Fibroblast of skin of left biceps (primary cell): ENCODE measurements around the gene DMRTB1.
"Not testable (repeated sequence)": the region's sequence is repeated elsewhere in the genome, so short reads cannot be mapped to it uniquely, and the experiment has no call there.

Experiments
- DNase-seq, 2 experiments: peaks; one replicate each; pipeline ENCODE4 v3.0.0-alpha.2; 2013; ENCODE audit warnings: low read depth in 2 of 2

DMRTB1 gene

GRCh38 chr1:53459321-53460175, at the start of gene DMRTB1:
Gene DMRTB1, plus strand, starts transcription at chr1:53459399. Its CDS starts 55 bp downstream, at chr1:53459454.
- DNase-seq: no peak

- no peak for DNase-seq
These were observed 49.5 kb upstream of the DMRTB1 start for GRCh38 chr1:53409695-53410094.

GRCh38 chr1:53410100-53410541, 49.1 kb upstream of the DMRTB1 start:
- no peak for DNase-seq

GRCh38 chr1:53410701-53411100, 48.5 kb upstream of the DMRTB1 start:
- DNase-seq: no peak

- DNase-seq: no peak
These were observed 47.6 kb upstream of the DMRTB1 start for GRCh38 chr1:53411541-53412152.

- DNase-seq: no peak
These were observed 46.7 kb upstream of the DMRTB1 start for GRCh38 chr1:53412285-53413174.

GRCh38 chr1:53413175-53414001, 45.8 kb upstream of the DMRTB1 start:
- peak in 1 of 2 experiments; percentile 10 for DNase-seq

- DNase-seq: no peak
These were observed 44.6 kb upstream of the DMRTB1 start for GRCh38 chr1:53414632-53415031.

- DNase-seq: no peak
These were observed 43.8 kb upstream of the DMRTB1 start for GRCh38 chr1:53415432-53415831.

- DNase-seq: no peak
These were observed 42.9 kb upstream of the DMRTB1 start for GRCh38 chr1:53416269-53416813.

GRCh38 chr1:53417074-53417511, 42.1 kb upstream of the DMRTB1 start:
- no peak for DNase-seq

GRCh38 chr1:53419034-53419433, 40.2 kb upstream of the DMRTB1 start:
- DNase-seq: no peak

GRCh38 chr1:53420341-53420740, 38.9 kb upstream of the DMRTB1 start:
- peak in 1 of 2 experiments; percentile 10 for DNase-seq

GRCh38 chr1:53421208-53421607, 38.0 kb upstream of the DMRTB1 start:
- no peak for DNase-seq

GRCh38 chr1:53430261-53430660, 28.9 kb upstream of the DMRTB1 start:
- DNase-seq: no peak

GRCh38 chr1:53430779-53431178, 28.4 kb upstream of the DMRTB1 start:
- DNase-seq: no peak

- DNase-seq: no peak
These were observed 28.0 kb upstream of the DMRTB1 start for GRCh38 chr1:53431244-53431643.

GRCh38 chr1:53431805-53432565, 27.2 kb upstream of the DMRTB1 start:
- no peak for DNase-seq

GRCh38 chr1:53432611-53433010, 26.6 kb upstream of the DMRTB1 start:
- no peak for DNase-seq

- DNase-seq: not testable (repeated sequence)
These were observed 24.7 kb upstream of the DMRTB1 start for GRCh38 chr1:53434405-53435007.
